ENCODE data around the gene LDHD.

The LDHD gene

GRCh38 chr16:75083813-75084212, 32.8 kb downstream of the LDHD start:
- no peak for DNase-seq (ENCODE audit: extremely low spot score)
- TF ChIP-seq, protein P1, sequence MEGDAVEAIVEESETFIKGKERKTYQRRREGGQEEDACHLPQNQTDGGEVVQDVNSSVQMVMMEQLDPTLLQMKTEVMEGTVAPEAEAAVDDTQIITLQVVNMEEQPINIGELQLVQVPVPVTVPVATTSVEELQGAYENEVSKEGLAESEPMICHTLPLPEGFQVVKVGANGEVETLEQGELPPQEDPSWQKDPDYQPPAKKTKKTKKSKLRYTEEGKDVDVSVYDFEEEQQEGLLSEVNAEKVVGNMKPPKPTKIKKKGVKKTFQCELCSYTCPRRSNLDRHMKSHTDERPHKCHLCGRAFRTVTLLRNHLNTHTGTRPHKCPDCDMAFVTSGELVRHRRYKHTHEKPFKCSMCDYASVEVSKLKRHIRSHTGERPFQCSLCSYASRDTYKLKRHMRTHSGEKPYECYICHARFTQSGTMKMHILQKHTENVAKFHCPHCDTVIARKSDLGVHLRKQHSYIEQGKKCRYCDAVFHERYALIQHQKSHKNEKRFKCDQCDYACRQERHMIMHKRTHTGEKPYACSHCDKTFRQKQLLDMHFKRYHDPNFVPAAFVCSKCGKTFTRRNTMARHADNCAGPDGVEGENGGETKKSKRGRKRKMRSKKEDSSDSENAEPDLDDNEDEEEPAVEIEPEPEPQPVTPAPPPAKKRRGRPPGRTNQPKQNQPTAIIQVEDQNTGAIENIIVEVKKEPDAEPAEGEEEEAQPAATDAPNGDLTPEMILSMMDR (IDR thresholded peaks at IDR 0.05; ENCODE audit: control extremely low read depth, extremely low read depth, low read depth, missing control alignments): no peak
- ChIA-PET CTCF (interaction anchor here (0.9 to 2.0 kb wide), 2 partner anchors 32 to 86 kb away, joined by 3 to 4 read pairs; no protein-coding TSS in a partner anchor), POLR2A (no interaction called here)

GRCh38 chr16:75081179-75081859, 35.3 kb downstream of the LDHD start:
- CTCF ChIA-PET: interaction anchor here (2.7 kb wide), 1 partner anchor 30 kb away, joined by 9 read pairs; no protein-coding TSS in a partner anchor
- DNase-seq (ENCODE audit: extremely low spot score): no peak
- POLR2A ChIA-PET: no interaction called here
- TF ChIP-seq, protein P1 (IDR thresholded peaks at IDR 0.05; ENCODE audit: control extremely low read depth, extremely low read depth, low read depth, missing control alignments): no peak

DNA sequence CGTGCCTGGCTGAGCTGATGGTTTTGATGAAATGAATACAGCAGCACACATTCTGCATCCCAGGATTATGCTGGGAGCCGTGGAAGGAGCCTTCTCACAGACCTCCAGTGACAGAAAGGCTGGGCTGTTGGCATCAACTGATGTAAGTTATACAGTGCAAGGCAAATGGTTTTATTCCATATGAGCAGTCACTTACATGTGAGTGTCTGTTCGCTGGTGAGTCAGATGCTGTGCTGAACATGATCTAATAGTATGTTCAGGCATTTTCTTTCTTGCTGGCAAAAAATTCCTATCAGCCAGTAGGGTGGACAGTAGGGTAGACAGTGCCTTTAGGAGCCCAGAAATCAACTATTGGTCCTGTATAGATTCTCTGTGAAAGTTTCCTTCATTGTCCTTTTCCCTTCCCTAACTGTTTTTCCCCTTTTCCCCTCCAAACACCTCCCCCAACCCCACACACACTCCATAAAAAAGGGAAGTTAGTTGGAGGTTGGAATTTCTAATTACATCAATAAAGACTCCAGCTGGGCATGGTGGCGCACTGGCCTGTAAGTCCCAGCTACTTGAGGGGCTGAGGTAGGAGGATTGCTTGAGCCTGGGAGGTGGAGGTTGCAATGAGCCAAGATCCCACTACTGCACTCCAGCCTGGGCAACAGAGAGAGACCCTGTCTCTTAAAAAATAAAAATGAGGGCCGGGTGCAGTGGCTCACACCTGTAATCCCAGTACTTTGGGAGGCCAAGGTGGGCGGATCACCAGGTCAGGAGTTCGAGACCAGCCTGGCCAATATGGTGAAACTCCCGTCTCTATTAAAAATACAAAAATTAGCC, 36.2 kb downstream of the LDHD start:
- ChIA-PET POLR2A (no interaction called here), CTCF (interaction anchor here (2.7 kb wide), 1 partner anchor 31 kb away, joined by 9 read pairs; no protein-coding TSS in a partner anchor)
- TF ChIP-seq, protein P1 (IDR thresholded peaks at IDR 0.05; ENCODE audit: control extremely low read depth, extremely low read depth, low read depth, missing control alignments): no peak
- DNase-seq (ENCODE audit: extremely low spot score): no peak

- ChIA-PET CTCF (no interaction called here), POLR2A (no interaction called here)
- DNase-seq (ENCODE audit: extremely low spot score): no peak
- TF ChIP-seq, protein P1 (IDR thresholded peaks at IDR 0.05; ENCODE audit: control extremely low read depth, extremely low read depth, low read depth, missing control alignments): no peak
Observed at GRCh38 chr16:75079346-75079926, 37.1 kb downstream of the LDHD start.

- ChIA-PET CTCF (no interaction called here), POLR2A (no interaction called here)
Observed at GRCh38 chr16:75078886-75079285, 37.7 kb downstream of the LDHD start.

More at GRCh38 chr16:75078886-75079285, 37.7 kb downstream of the LDHD start:
- no peak for DNase-seq (ENCODE audit: extremely low spot score)
- TF ChIP-seq, protein P1 (IDR thresholded peaks at IDR 0.05; ENCODE audit: control extremely low read depth, extremely low read depth, low read depth, missing control alignments): no peak

Data from GM10248 (cell line).